Type B pancreatic cell (in vitro differentiated cells): Measurements from ENCODE around the gene SYT8. TPM values are rescaled to one million over a fixed set of nuclear protein-coding genes. Genes with fewer than 3 reads are reported as not detected.

Experiments used
- DNase-seq: peaks from one replicate; pipeline ENCODE4 v3.0.0; 2021; ENCODE audit warnings: mixed read lengths; ENCODE audit not compliant: unreplicated experiment; ENCODE audit errors: extremely low spot score
- H3K27ac Mint-ChIP-seq: 2 replicates; pipeline ENCODE4 v1.8.0; 2021; ENCODE audit warnings: mild to moderate bottlenecking, mixed read lengths
- H3K27me3 Mint-ChIP-seq: 2 replicates; pipeline ENCODE4 v1.8.0; 2021; ENCODE audit warnings: mixed read lengths
- H3K36me3 Mint-ChIP-seq: 2 replicates; pipeline ENCODE4 v1.8.0; 2021; ENCODE audit warnings: mixed read lengths
- H3K4me1 Mint-ChIP-seq: one replicate; pipeline ENCODE4 v1.8.0; 2021; ENCODE audit warnings: mixed read lengths; ENCODE audit not compliant: unreplicated experiment
- H3K4me3 Mint-ChIP-seq: 2 replicates; pipeline ENCODE4 v1.8.0; 2021; ENCODE audit warnings: mild to moderate bottlenecking, mixed read lengths
- H3K9me3 Mint-ChIP-seq: 2 replicates; pipeline ENCODE4 v1.8.0; 2021; ENCODE audit warnings: mixed read lengths
- total RNA-seq: library from RNA; stranded (reverse); gene quantifications from 2 replicates; pipeline ENCODE4 v1.2.1, GENCODE V29; 2021; ENCODE audit warnings: low replicate concordance
- TF ChIP-seq, protein P1 (sequence below): fragments of 200-600 bp; sonication (generic); conservative IDR thresholded peaks from 2 replicates; pipeline ENCODE4 v1.5.0; 2021; ENCODE audit warnings: antibody characterized with exemption, mild to moderate bottlenecking

Gene SYT8
- total RNA-seq, 1 donor from 2014 or later, result 4.5 TPM

DNA sequence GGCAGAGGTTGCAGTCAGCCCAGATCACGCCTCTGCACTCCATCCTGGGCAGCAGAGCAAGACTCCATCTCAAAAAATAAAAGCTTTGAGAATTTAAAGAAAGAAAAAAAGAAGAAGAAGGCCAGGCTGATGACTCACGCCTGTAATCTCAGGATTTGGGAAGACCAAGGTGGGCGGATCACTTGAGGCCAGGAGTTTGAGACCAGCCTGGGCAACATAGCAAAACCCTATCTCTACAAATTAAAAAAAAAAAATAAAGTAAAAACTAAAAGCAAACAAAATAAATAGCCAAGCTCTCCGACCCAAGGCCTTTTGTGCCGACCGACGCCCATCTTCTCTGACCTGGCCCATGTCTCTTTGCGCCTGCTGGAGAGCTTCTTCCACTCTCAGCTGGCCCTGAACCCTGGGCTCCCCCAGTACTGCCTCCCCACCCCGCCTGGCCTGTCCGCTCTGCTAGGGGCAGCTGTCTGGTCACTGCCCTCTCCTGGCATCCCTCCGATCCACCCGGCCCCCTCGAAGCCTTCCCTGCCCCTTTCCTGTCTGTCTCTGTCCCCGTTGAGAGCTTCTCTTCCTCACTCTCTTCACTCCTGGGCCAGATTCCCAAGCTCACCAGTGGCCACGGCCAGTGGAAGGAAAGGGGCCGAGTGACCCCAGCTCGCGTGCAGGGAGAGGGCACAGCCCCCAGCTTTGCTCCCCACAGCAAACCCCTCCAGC, 13.3 kb downstream of the SYT8 start:
- Mint-ChIP-seq H3K36me3 (no peaks in the 10 kb centered on the region), H3K27me3 (peaks cover 9% of the 10 kb centered on the region), H3K4me3 (no peak overlapping the region), H3K27ac (no peak overlapping the region), H3K9me3 (no peaks in the 10 kb centered on the region), H3K4me1 (peaks cover 18% of the 10 kb centered on the region)
- DNase-seq, result no peak
- TF ChIP-seq, protein P1, sequence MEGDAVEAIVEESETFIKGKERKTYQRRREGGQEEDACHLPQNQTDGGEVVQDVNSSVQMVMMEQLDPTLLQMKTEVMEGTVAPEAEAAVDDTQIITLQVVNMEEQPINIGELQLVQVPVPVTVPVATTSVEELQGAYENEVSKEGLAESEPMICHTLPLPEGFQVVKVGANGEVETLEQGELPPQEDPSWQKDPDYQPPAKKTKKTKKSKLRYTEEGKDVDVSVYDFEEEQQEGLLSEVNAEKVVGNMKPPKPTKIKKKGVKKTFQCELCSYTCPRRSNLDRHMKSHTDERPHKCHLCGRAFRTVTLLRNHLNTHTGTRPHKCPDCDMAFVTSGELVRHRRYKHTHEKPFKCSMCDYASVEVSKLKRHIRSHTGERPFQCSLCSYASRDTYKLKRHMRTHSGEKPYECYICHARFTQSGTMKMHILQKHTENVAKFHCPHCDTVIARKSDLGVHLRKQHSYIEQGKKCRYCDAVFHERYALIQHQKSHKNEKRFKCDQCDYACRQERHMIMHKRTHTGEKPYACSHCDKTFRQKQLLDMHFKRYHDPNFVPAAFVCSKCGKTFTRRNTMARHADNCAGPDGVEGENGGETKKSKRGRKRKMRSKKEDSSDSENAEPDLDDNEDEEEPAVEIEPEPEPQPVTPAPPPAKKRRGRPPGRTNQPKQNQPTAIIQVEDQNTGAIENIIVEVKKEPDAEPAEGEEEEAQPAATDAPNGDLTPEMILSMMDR, result no peak

- Mint-ChIP-seq H3K4me3 (no peak overlapping the region), H3K4me1 (peaks cover 13% of the 10 kb centered on the region), H3K27me3 (peaks cover 9% of the 10 kb centered on the region), H3K27ac (no peak overlapping the region), H3K9me3 (no peaks in the 10 kb centered on the region), H3K36me3 (no peaks in the 10 kb centered on the region)
- TF ChIP-seq, protein P1, result no peak
- no peak for DNase-seq
These were observed 14.0 kb downstream of the SYT8 start for GRCh38 chr11:1848640-1849430.

DNA sequence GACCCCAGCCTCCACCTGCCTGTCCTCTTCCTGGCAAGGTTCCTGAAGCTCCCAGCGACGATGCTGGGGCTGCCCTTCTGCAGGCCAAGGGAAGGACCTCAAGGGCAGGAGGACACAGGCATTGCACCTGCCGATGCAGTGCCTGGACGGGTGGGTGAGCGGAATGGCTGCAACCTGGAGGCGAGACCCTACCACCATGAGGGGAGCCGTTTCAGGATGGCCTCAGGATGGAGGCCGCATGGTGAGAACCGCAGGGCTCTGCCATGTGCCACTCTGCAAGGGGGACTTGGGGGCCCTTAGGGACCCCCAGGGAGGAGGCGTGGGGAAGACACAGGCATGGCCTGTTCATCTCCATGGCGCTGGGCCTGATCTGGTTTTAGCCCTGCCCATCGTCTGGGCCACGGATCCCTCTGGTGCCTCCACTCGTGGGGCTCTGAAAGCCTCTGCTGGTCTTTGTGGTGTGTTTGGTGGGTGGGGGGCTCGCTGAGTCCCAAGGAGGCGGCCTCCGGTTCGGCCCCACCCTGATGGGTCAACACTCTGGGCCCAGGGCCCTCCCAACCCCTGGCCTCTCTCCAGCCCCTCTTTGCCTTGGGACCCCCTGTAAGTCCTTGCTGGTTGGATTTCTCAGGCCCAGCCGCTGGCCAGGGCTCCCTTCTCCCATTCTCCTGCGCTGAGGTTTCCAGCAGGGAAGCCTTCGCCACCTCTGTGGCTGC, 16.8 kb downstream of the SYT8 start:
- DNase-seq, result no peak
- Mint-ChIP-seq H3K4me1 (no peaks in the 10 kb centered on the region), H3K36me3 (no peaks in the 10 kb centered on the region), H3K27me3 (no peaks in the 10 kb centered on the region), H3K4me3 (no peak overlapping the region), H3K27ac (no peak overlapping the region), H3K9me3 (no peaks in the 10 kb centered on the region)
- TF ChIP-seq, protein P1, result no peak

DNA sequence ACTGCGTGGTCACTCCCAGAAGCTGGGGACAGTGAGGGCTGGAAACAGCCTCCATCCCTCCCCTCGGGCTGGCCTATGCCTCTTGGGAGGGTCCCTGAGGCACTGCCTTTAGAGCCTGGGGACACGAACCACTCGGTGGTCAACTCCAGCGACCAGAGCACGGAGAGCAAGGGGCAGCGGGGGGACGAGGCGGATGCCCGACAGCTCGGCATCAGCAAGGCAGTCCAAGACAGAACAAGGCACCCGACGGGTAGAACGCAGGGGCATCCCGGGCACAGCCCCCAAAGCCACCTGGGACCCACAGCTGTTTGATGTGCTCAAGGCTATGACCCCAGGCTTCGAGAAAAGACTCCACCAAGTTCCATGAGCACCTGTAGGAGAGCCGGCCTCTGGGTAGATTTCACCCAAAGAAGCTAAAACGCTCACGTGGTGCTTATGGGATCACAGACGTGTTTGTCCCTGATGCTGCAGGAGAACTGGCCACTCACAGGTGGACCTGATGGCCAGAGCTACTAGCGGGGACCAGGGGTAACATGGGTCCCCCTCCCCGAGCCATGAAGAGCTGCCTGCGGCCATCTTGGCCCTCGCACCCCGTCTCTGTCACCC, 17.6 kb downstream of the SYT8 start:
- no peak overlapping the region for H3K4me3 Mint-ChIP-seq
- no peaks in the 10 kb centered on the region for H3K27me3 Mint-ChIP-seq
- H3K36me3 Mint-ChIP-seq, result no peaks in the 10 kb centered on the region
- H3K4me1 Mint-ChIP-seq, result no peaks in the 10 kb centered on the region
- TF ChIP-seq, protein P1, result no peak
- H3K9me3 Mint-ChIP-seq, result no peaks in the 10 kb centered on the region
- DNase-seq, result no peak
- no peak overlapping the region for H3K27ac Mint-ChIP-seq

- Mint-ChIP-seq H3K9me3 (no peaks in the 10 kb centered on the region), H3K36me3 (no peaks in the 10 kb centered on the region), H3K27me3 (no peaks in the 10 kb centered on the region), H3K4me3 (no peak within 1 kb of the TSS), H3K27ac (no peak within 1 kb of the TSS), H3K4me1 (no peaks in the 10 kb centered on the region)
- TF ChIP-seq, protein P1, result no peak
- DNase-seq, result no peak
These were observed 18.1 kb downstream of the SYT8 start, which contains the start of gene LSP1 for GRCh38 chr11:1852877-1853276. Gene LSP1 (plus strand): TSS chr11:1853084. CDS start chr11:1853145, 61 bp downstream.
